ENCODE results near the gene TEKT1. TPM values are rescaled to one million over a fixed set of nuclear protein-coding genes. Genes with fewer than 3 reads are reported as not detected.

TEKT1 gene
- total and polyA plus RNA-seq, 9 of the 15 experiments (the other 6 are each of a cell fraction or from before 2014, with no cell fraction given) = 0.06 TPM; not detected in 8

Small RNA genes within 50 kb of the gene (small RNA-seq; reads per million reads assigned to genes)
- gene AC004706.2 = not detected

Other genes with a start within 250 kb of the TEKT1 start
Only the 7 nearest of the 13 such genes appear.
- gene MED31, start 180.1 kb downstream of the TEKT1 start, total RNA-seq (2014; rRNA removed) = 6.4 and 10.5 TPM in 2 replicates
- 15.8 and 16.9 TPM in 2 replicates for gene MED31, start 180.1 kb downstream of the TEKT1 start, total RNA-seq (2014; rRNA removed; fragmentation: Illumina TruSeq; extraction: Trizol)
- gene MED31, start 180.1 kb downstream of the TEKT1 start, total RNA-seq (2015; rRNA removed; fragmentation: Illumina TruSeq; extraction: Trizol) = 13.7 and 14.6 TPM in 2 replicates
- gene MED31, start 180.1 kb downstream of the TEKT1 start, total RNA-seq (2021) = 14.0 and 17.9 TPM in 2 replicates
- gene MED31, start 180.1 kb downstream of the TEKT1 start, polyA plus RNA-seq (2011; rRNA removed) = 24.2 and 29.1 TPM in 2 replicates
- 10.8 and 10.9 TPM in 2 replicates for gene MED31, start 180.1 kb downstream of the TEKT1 start, polyA plus RNA-seq (2014; fragmentation: Illumina TruSeq; extraction: Trizol)
- gene MED31, start 180.1 kb downstream of the TEKT1 start, polyA plus RNA-seq (2014; fragmentation: Nextera tagmentation; extraction: Ambion mirVana) = 10 to 100 TPM; 35.7 to 39.9 TPM
- gene MED31, start 180.1 kb downstream of the TEKT1 start, polyA plus RNA-seq (2014; rRNA removed) = 9.8 and 12.3 TPM in 2 replicates
- gene C17orf100, start 180.0 kb downstream of the TEKT1 start, total RNA-seq (2014; rRNA removed) = 0.14 and 1.2 TPM in 2 replicates
- gene C17orf100, start 180.0 kb downstream of the TEKT1 start, total RNA-seq (2014; rRNA removed; fragmentation: Illumina TruSeq; extraction: Trizol) = 0.40 and 0.45 TPM in 2 replicates
- gene C17orf100, start 180.0 kb downstream of the TEKT1 start, total RNA-seq (2015; rRNA removed; fragmentation: Illumina TruSeq; extraction: Trizol) = 0.43 and 0.49 TPM in 2 replicates
- gene C17orf100, start 180.0 kb downstream of the TEKT1 start, total RNA-seq (2021) = 0.60 and 0.82 TPM in 2 replicates
- 0.31 and 0.77 TPM in 2 replicates for gene C17orf100, start 180.0 kb downstream of the TEKT1 start, polyA plus RNA-seq (2011; rRNA removed)
- gene C17orf100, start 180.0 kb downstream of the TEKT1 start, polyA plus RNA-seq (2014; fragmentation: Illumina TruSeq; extraction: Trizol) = 0.62 and 0.69 TPM in 2 replicates
- gene C17orf100, start 180.0 kb downstream of the TEKT1 start, polyA plus RNA-seq (2014; fragmentation: Nextera tagmentation; extraction: Ambion mirVana) = under 1 TPM; 0.04 to 0.11 TPM
- gene C17orf100, start 180.0 kb downstream of the TEKT1 start, polyA plus RNA-seq (2014; rRNA removed) = 1.7 and 1.8 TPM in 2 replicates
- gene SLC13A5, start 118.4 kb downstream of the TEKT1 start, total RNA-seq (2014; rRNA removed) = not detected in 2 replicates
- not detected in 2 replicates for gene SLC13A5, start 118.4 kb downstream of the TEKT1 start, total RNA-seq (2014; rRNA removed; fragmentation: Illumina TruSeq; extraction: Trizol)
- not detected in 2 replicates for gene SLC13A5, start 118.4 kb downstream of the TEKT1 start, total RNA-seq (2015; rRNA removed; fragmentation: Illumina TruSeq; extraction: Trizol)
- 0.04 and 0.09 TPM in 2 replicates for gene SLC13A5, start 118.4 kb downstream of the TEKT1 start, total RNA-seq (2021)
- gene SLC13A5, start 118.4 kb downstream of the TEKT1 start, polyA plus RNA-seq (2011; rRNA removed) = 0.09 TPM in 1 of 2 replicates, not detected in the other
- not detected in 2 replicates for gene SLC13A5, start 118.4 kb downstream of the TEKT1 start, polyA plus RNA-seq (2014; fragmentation: Illumina TruSeq; extraction: Trizol)
- not detected for gene SLC13A5, start 118.4 kb downstream of the TEKT1 start, polyA plus RNA-seq (2014; fragmentation: Nextera tagmentation; extraction: Ambion mirVana)
- gene SLC13A5, start 118.4 kb downstream of the TEKT1 start, polyA plus RNA-seq (2014; rRNA removed) = not detected in 2 replicates
- 0.09 TPM in 1 of 2 replicates, not detected in the other for gene XAF1, start 75.7 kb downstream of the TEKT1 start, total RNA-seq (2014; rRNA removed)
- 0.07 TPM in 1 of 2 replicates, not detected in the other for gene XAF1, start 75.7 kb downstream of the TEKT1 start, total RNA-seq (2014; rRNA removed; fragmentation: Illumina TruSeq; extraction: Trizol)
- 0.18 and 0.19 TPM in 2 replicates for gene XAF1, start 75.7 kb downstream of the TEKT1 start, total RNA-seq (2015; rRNA removed; fragmentation: Illumina TruSeq; extraction: Trizol)
- 0.22 and 0.47 TPM in 2 replicates for gene XAF1, start 75.7 kb downstream of the TEKT1 start, total RNA-seq (2021)
- not detected in 2 replicates for gene XAF1, start 75.7 kb downstream of the TEKT1 start, polyA plus RNA-seq (2011; rRNA removed)
- gene XAF1, start 75.7 kb downstream of the TEKT1 start, polyA plus RNA-seq (2014; fragmentation: Illumina TruSeq; extraction: Trizol) = 0.07 TPM in 1 of 2 replicates, not detected in the other
- gene XAF1, start 75.7 kb downstream of the TEKT1 start, polyA plus RNA-seq (2014; fragmentation: Nextera tagmentation; extraction: Ambion mirVana) = under 1 TPM in 1 of 2 experiments, not detected in 1; 0.11 TPM
- 0.07 TPM in 1 of 2 replicates, not detected in the other for gene XAF1, start 75.7 kb downstream of the TEKT1 start, polyA plus RNA-seq (2014; rRNA removed)
- gene FBXO39, start 55.5 kb downstream of the TEKT1 start, total RNA-seq (2014; rRNA removed) = not detected in 2 replicates
- not detected in 2 replicates for gene FBXO39, start 55.5 kb downstream of the TEKT1 start, total RNA-seq (2014; rRNA removed; fragmentation: Illumina TruSeq; extraction: Trizol)
- gene FBXO39, start 55.5 kb downstream of the TEKT1 start, total RNA-seq (2015; rRNA removed; fragmentation: Illumina TruSeq; extraction: Trizol) = not detected in 2 replicates
- not detected in 2 replicates for gene FBXO39, start 55.5 kb downstream of the TEKT1 start, total RNA-seq (2021)
- not detected in 2 replicates for gene FBXO39, start 55.5 kb downstream of the TEKT1 start, polyA plus RNA-seq (2011; rRNA removed)
- gene FBXO39, start 55.5 kb downstream of the TEKT1 start, polyA plus RNA-seq (2014; fragmentation: Illumina TruSeq; extraction: Trizol) = not detected in 2 replicates
- gene FBXO39, start 55.5 kb downstream of the TEKT1 start, polyA plus RNA-seq (2014; fragmentation: Nextera tagmentation; extraction: Ambion mirVana) = not detected
- gene FBXO39, start 55.5 kb downstream of the TEKT1 start, polyA plus RNA-seq (2014; rRNA removed) = not detected in 2 replicates
- 0.09 and 0.57 TPM in 2 replicates for gene ALOX12, start 164.3 kb upstream of the TEKT1 start, total RNA-seq (2014; rRNA removed)
- gene ALOX12, start 164.3 kb upstream of the TEKT1 start, total RNA-seq (2014; rRNA removed; fragmentation: Illumina TruSeq; extraction: Trizol) = 0.18 and 0.38 TPM in 2 replicates
- 0.08 TPM in 1 of 2 replicates, not detected in the other for gene ALOX12, start 164.3 kb upstream of the TEKT1 start, total RNA-seq (2015; rRNA removed; fragmentation: Illumina TruSeq; extraction: Trizol)
- gene ALOX12, start 164.3 kb upstream of the TEKT1 start, total RNA-seq (2021) = 0.40 and 0.47 TPM in 2 replicates
- gene ALOX12, start 164.3 kb upstream of the TEKT1 start, polyA plus RNA-seq (2011; rRNA removed) = 0.31 and 1.0 TPM in 2 replicates
- gene ALOX12, start 164.3 kb upstream of the TEKT1 start, polyA plus RNA-seq (2014; fragmentation: Illumina TruSeq; extraction: Trizol) = 0.55 and 0.60 TPM in 2 replicates
- gene ALOX12, start 164.3 kb upstream of the TEKT1 start, polyA plus RNA-seq (2014; fragmentation: Nextera tagmentation; extraction: Ambion mirVana) = 1 to 10 TPM in 1 of 2 experiments, under 1 TPM in 1; 0.91 to 1.1 TPM
- 0.91 and 0.98 TPM in 2 replicates for gene ALOX12, start 164.3 kb upstream of the TEKT1 start, polyA plus RNA-seq (2014; rRNA removed)
- 157 and 253 TPM in 2 replicates for gene RNASEK, start 180.9 kb upstream of the TEKT1 start, total RNA-seq (2014; rRNA removed)
- 48.5 and 48.6 TPM in 2 replicates for gene RNASEK, start 180.9 kb upstream of the TEKT1 start, total RNA-seq (2014; rRNA removed; fragmentation: Illumina TruSeq; extraction: Trizol)
- gene RNASEK, start 180.9 kb upstream of the TEKT1 start, total RNA-seq (2015; rRNA removed; fragmentation: Illumina TruSeq; extraction: Trizol) = 132 and 136 TPM in 2 replicates
- gene RNASEK, start 180.9 kb upstream of the TEKT1 start, total RNA-seq (2021) = 151 and 154 TPM in 2 replicates
- 58.0 and 75.0 TPM in 2 replicates for gene RNASEK, start 180.9 kb upstream of the TEKT1 start, polyA plus RNA-seq (2011; rRNA removed)
- gene RNASEK, start 180.9 kb upstream of the TEKT1 start, polyA plus RNA-seq (2014; fragmentation: Illumina TruSeq; extraction: Trizol) = 265 and 271 TPM in 2 replicates
- 100 to 1,000 TPM; 104 to 155 TPM for gene RNASEK, start 180.9 kb upstream of the TEKT1 start, polyA plus RNA-seq (2014; fragmentation: Nextera tagmentation; extraction: Ambion mirVana)
- gene RNASEK, start 180.9 kb upstream of the TEKT1 start, polyA plus RNA-seq (2014; rRNA removed) = 85.3 and 157 TPM in 2 replicates